Stimulated activated CD4-positive, alpha-beta T cell treated with anti-CD3 and anti-CD28 coated beads, Interleukin-2, amount 100 ng/mL, for 48 hours (primary cell): ENCODE data around the gene S100A16.
A peak's percentile ranks its signal among the peaks of the same experiment; 100 is the strongest.
"Not testable (repeated sequence)": the region's sequence is repeated elsewhere in the genome, so short reads cannot be mapped to it uniquely, and the experiment has no call there.

Source experiments
- DNase-seq, 2 donors: peaks; one replicate each; pipeline ENCODE4 v3.0.0-alpha.2; 2020

The S100A16 gene, protein sequence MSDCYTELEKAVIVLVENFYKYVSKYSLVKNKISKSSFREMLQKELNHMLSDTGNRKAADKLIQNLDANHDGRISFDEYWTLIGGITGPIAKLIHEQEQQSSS

DNA sequence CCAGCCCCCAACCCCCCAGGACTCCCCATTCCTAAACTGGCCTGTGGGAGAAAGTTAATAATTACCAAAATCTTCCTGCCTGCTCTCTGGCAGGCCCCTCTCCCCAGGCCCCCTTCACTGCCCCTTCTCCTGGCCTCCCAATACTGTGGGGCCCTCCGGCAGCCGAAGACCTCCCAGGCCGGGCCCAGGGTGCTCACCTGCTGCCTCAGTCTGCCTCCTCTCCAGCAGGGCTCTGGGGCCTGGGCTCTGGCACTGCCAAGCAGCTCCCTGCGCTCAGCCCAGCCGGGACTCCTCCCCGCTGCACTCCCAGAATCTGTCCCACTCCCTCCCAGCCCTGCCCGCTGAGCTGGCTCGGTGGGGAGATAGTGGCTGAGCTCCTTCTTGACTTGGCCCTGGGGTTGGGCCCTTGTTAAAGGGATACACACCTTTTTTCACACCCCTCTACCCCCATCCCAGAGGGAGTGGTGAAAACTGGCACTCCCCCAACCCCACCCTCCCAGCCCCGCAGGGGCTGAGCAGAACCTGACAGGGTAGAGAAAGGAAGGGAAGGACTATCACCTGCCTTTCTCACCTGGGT is at the start of gene S100A16:
Gene S100A16 (minus strand): TSS at position 383 of the 577 bp plus-strand sequence. CDS start 4,986 bp downstream, outside the sequence.
- no peak for DNase-seq

DNA sequence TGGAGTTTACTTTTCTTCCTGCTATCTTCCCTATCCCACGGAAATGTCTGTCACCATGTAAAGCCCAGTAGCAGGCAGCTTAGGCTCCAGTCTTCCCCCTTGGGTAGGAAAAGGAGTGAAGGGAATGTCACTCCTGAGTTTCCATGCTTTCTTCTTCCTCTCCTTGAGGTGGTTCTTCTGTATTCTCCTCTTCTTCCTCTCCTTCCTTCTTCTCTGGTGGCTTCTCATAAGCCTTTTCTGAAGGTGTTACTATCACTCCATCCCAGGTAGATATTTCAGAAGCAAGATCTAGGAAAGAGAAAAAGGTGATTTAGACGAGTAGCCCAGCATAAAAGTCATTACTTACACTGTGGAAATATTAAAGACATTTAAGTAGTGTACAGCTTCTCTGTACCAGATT is 49.3 kb upstream of the S100A16 start:
- no peak for DNase-seq

DNA sequence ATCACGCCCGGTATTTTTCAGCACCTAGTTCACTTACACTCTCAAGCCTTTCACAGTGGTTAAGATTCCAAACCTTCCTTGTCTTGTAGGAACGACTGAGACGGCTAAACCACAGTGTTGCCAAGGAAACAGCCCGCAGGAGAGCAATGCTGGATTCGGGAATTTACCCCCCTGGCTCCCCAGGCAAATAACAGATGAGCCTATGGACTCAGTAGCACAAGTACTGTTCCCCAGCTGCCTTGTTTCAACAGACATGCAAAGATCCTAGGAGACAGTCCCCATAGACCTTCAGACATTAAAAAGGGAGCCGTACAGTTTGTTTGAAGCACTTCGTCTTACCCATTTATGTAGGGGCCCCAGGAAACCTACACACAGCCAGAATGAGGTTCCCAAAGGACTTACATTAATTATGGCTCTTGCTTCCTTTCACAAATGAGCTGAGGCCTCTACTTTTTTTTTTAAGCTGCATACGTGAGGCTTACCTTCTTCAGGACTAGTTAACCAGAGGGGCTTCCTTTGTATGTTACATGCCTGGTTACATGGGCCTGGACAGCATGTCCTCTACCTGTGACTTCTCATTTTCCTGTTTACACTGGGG is 48.3 kb upstream of the S100A16 start:
- DNase-seq = no peak

DNA sequence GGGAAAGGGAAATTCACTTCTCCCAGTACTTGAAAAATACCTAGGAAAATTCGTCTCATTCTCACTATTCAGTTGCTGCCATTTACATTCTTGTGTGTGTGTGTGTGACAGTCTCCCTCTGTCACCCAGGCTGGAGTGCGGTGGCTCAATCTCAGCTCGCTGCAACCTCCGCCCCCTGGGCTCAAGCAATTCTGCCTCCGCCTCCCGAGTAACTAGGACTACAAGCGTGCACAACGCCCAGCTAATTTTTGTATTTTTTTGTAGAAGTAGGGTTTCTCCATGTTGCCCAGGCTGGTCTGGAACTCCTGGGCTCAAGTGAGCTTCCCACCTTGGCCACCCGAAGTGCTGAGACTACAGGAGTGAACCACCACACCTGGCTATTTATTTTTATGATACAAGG is 46.7 kb upstream of the S100A16 start:
- DNase-seq = no peak

DNA sequence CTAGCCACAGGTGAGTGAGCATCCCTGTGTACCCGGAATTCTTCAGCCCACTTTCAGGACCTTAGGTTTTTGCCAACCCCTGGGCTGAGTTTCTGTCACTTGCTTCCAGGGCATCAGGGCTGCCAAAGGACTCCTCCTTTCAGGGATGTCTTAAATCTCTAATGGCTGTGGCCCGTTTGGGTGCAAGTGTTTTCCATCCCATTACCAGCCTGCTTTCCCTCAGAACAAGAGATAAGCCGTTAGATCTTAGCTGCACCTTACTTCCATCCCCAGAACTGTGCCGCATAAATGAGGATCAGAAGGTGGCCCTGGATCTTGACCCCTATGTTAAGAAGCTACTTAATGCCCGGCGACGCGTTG is 46.2 kb upstream of the S100A16 start:
- DNase-seq = no peak

DNA sequence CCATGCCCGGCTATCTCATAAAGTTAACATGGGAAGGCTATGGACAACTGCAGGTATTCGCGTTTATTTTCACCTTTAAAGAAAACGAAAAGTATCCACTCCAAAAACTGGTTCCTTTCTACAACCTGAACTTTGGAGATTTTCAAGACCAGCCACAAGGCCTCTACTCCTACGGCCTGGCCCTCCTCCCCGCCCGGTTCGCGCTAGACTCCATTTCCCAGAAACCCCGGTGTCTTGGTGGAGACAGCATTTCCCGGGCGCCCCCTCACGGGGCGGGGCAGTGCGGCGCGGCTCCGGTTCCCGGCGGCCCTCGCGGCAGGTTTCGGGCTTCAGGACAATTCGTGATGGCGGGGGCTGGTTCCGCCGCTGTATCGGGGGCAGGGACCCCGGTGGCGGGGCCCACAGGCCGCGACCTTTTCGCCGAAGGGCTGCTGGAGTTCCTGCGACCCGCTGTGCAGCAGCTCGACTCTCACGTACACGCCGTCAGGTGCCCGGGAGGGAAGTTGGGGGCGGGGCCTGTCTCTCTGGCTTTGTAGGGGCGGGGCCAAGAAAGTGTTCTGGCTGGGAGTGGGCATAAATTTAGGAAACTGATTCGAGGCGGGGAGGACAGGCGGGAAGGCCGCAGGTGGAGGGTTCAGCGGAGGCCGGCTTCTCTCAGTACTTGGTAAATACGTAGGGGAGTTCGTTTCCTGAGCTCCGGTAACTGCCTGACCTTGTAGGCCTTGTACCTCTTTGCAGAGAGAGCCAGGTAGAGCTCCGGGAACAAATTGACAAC is 45.6 kb upstream of the S100A16 start, which contains the start of gene SNAPIN:
Gene SNAPIN (plus strand): TSS at position 304 of the 775 bp plus-strand sequence. CDS start 41 bp downstream, at position 345.
- peak; percentile 85 to 91 for DNase-seq

DNA sequence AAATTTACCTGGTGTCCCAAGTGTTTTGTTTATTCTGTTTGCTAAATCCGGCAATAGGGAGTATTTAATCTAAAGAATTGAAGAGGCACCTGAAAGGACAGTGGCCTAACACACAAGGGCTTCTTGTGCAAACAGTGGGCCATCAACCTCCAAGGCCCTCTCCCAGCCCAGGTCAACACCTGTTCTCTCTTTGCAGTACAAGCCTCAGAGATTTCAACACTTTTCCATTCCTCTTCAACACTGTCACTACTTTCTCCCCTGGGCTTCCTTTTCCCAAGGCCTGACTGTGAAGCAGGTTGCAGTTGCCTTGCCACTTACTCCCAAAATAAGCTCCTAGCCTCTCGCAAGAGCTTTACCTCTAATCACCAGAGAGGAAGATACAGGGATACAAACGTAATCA is 42.4 kb upstream of the S100A16 start:
- no peak for DNase-seq

DNA sequence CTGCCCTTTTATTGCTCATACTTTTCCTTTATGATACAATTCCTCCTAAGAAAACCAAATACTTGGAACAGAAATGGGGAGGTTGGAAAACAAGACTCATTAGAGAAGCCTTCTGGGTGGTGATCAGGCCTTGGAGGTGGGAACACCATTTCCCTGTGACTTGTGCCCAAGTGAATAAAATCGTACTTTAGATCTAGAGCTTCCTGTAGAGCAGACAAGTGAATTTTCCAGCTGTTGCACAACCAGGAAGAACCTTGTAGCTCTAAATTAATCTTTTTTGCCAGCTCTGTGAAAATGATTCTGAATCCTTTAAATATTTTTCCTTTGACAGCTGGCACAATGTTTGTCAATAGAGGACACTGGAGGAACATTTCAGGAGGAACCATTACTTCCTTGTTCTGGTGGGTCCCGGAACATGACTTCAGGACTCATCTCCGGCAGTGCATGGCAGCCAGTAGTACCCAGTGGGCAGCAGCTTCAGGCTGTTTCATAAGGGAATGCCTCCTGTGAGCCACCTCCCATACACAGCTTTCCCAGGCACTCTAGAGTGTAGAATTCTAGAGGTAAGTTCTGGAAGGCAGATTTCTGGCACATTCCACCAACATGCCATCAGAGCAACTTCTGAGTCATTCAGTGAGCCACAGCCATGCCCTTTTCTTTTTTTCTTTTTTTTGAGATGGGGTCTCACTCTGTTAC is 40.0 kb upstream of the S100A16 start:
- DNase-seq = no peak

DNA sequence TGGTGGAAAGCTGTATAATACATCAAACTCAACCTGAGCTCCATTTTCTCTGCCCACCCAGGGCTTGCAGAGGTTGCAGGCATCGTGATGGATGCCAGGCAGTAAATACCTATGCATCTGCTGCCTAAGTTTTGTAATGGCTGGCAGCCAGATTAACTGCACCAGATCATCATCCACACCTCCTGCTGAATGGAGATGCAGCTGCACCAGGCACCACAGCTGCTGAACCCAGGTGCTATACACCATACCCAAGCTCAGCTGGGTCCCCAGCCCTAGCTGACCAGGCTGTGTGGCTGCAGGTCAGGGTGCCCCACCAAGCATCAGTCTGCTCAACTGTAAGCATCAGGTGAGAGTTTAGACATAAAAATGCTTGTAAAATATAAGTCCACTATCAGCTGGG is 38.8 kb upstream of the S100A16 start:
- no peak for DNase-seq

DNA sequence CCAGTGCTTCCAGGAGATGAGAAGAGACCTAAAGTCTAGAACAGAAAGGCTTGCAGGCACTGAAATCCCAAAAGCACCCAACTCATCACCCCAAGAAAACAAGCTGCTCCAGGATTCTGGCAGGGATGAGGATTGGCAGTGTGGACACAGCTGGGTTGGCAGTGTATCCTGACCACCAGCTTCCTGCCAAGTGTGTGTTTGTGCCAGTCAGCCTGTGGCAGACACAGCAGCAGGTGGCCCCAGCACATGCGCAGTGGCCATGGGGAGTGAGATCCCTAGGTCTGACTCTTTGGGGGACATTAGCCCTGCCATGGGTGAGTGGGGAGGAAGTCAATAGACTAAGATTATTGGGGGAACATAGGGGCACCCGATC is 36.9 kb upstream of the S100A16 start:
- no peak for DNase-seq

DNA sequence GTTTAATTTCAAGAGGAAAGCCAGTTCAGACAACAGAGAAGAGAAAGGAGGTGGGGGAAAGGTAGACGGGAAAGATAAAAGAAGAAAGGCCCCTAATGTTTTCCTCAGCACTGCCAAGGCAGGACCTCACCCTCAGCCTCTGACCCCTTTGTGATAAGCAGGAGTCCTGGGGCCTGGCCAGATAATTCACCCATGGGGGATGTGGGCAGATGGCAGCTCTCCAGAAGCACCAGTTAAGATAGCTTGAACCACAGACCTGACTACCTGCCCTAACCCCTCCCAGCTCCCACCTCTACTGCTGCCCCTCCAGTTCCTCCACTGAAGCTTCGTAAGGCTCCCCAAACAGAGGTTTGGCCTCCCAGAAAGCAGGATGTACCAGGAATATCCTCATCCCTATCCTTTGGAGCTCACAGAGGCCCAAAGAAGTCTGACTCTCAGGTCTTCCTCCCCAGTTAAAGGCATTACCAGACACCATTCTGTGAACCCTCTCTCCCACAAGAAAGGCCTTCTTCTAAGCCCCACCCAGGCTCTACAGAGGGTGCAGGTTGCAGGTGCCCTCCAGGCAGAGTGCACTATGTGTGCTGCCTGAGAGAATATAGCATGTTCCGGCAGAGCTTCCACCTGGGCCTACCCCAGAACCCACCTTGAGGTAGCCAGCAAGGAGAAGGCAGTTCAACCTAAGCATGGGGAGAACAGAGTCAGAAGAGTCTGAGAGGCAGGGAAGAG is 36.4 kb upstream of the S100A16 start:
- DNase-seq = no peak

DNA sequence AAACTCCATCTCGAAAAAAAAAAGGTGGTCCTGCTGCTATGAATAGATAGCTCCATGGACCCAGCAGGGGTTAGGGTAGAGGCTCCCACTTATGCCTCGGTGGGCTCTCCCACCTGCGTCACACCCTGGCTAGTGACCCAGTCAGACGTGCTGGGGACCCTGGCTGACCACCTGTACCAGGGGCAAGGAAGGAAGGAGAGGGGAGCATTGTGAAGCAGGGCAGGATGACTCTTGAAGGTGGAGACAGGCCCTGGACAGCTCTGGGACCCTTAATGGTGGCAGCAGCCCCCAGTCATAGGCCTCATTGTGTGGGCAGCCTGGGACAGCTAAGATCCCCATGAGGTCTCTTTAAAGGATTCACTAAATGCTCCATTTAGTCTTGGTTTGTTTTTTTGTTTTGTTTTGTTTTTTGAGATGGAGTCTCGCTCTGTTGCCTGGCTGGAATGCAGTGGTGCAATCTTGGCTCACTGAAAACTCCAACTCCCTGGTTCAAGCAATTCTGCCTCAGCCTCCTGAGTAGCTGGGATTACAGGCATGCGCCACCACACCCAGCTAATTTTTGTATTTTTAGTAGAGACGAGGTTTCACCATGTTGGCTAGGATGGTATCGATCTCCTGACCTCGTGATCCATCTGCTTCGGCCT is 35.2 kb upstream of the S100A16 start:
- DNase-seq = no peak

DNA sequence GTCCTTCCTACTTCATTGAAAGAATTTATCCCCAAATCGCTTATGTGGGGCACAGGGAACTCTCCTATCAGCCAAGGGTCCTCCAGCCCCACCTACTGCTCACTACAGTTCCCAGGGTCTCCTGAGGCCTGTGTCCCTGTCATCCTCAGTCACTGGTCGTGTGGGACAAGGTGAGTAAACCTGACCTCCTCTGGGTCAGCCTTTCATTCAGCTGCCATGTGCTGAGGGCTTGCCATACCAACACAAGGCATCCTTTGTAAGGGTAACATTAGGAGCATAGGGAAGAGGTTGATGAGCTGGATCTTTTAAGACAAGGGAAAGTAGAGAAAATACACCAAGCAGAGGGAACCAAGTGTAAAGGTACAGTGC is 34.4 kb upstream of the S100A16 start:
- no peak for DNase-seq

DNA sequence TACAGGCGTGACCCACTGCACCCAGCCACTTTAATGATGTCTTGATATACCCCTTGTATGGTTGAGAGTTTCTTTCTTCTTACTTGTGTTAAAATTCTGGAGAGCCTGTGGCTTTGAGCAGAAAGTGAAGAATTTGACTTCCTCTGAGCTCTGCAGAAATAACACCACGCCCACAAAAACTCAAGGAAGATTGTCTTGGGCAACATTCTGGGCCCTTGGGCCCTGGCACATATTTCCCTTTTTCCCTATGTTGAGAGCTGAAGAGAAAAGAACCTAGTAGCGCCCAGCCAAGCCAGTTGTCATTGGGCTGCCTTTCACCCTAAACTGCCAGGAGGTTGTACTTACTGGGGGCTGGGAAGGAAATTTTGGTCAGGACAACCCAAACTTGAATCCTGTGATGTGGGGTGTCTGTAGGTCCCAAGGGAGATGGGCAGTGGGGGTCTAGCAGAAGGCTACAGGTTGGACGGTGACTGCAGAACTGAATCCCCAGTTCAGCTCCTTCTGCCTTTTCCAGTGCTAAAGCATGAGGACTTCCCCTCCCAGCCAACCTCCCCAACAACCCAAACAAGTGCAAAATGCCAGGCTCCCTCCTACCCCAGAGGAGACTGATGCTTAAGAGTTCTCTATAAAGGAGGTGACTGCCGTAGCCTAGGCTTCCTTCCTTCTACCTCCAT is 33.9 kb upstream of the S100A16 start:
- DNase-seq = no peak

DNA sequence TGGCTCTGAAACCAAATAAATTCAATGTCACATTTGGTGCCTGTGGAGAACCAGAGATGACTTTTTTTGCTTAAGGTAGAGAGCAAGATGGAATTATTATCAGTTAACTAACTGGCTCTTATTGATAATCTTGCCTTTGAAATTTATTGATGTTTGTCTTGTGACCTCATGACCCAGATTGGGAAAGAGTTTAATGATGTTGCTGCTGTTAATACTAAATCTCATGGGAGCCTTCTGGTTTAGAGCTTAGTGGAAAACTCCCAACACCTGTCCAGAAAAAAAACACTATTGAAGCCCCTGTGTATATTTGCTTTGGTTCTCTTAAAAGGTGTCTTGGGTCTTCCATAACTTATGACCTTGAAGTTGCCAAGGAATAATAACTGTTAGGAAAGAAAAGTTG is 30.9 kb upstream of the S100A16 start:
- no peak for DNase-seq

DNA sequence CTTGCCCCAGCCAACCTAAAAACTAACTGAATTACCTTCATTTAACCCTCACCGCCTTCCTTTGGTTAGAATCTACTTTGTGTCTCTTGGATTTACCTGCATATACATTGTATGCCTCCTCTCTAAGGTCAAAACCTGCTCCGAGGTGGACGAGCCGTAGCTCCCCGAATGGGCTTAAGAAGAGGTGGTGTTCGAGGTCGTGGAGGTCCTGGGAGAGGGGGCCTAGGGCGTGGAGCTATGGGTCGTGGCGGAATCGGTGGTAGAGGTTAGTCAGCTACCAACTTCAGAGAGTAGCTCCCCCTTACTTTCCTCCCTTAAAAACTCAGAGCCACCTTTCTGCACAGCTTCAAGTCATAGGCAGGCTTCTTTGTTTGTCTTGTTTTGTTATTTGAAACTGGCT is 30.2 kb upstream of the S100A16 start:
- DNase-seq = no peak

DNA sequence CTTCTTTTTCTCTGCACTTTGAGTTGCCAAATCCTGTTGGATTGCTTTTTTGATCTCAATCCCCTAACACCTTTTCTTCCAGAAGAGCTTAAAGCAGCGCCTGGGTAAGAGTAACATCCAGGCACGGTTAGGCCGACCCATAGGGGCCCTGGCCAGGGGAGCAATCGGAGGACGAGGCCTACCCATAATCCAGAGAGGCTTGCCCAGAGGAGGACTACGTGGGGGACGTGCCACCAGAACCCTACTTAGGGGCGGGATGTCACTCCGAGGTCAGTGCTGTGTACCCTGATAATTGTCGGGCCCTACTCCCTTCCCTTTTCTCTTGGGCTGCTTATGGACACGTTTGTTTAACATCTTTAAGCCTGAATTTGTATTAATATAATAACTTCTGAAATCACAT is 29.2 kb upstream of the S100A16 start:
- no peak for DNase-seq

DNA sequence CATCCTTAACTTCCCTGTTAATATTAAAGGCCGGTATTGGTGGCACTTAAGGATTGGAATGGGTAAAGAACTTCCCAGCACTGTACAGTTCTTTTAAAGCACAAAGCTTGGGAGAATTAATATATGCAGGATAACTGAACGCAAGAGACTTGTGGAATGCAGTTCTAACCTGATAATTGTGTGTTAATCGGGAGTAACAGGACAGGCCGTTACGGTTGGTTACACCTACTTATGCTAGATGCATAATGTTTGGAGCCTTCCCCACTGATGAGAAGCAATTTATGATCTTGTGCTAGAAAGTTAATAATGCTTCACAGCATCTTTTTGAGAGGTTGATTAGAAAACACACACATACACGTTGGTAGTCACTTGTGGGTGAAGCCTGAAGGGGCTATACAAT is 27.9 kb upstream of the S100A16 start:
- no peak for DNase-seq

DNA sequence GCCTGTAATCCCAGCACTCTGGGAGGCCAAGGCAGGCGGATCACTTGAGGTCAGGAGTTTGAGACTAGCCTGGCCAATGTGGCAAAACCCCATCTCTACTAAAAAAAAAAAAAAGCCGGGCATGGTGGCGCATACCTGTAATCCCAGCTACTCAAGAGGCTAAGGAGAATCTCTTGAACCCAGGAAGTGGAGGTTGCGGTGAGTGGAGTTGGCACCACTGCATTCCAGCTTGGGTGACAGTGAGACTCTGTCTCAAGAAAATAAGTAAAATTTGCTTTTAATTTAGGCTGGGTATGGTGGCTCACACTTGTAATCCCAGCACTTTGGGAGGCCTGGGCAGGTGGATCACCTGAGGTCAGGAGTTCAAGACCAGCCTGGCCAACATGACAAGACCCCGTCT is 27.3 kb upstream of the S100A16 start:
- DNase-seq = not testable (repeated sequence)

DNA sequence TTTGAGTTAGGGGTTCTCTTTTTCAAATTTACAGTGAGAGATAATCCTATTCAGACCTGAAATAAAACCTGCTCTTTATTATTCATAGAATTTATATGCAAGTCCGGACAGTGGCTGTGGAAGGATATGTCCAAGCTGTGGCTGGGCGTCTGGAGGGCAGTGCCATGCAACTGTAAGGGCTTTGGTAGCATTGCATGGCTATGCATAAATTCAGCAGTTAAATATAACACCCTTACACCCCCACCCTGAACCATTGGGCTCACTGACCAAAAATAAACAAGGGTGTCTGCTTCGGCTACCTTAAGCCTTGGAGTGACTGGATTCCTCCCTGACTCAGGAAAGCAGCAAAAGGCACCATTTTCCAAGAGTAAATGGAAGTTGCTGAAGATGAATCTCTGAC is 26.3 kb upstream of the S100A16 start:
- DNase-seq = no peak

DNA sequence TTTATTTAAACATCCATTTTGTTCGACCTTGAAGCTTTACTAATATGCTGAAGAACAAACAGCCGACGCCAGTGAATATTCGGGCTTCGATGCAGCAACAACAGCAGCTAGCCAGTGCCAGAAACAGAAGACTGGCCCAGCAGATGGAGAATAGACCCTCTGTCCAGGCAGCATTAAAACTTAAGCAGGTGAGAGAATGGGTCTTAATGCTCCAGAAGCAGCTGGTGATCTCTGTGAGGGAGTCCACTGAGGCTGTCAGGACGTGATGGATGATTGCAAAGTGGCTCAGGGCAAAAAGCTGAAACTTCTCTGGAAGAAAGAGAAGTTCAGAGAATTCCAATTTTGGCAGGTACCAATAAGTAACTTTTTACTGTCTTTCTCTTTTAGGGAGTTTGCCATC is 25.3 kb upstream of the S100A16 start:
- DNase-seq = no peak

DNA sequence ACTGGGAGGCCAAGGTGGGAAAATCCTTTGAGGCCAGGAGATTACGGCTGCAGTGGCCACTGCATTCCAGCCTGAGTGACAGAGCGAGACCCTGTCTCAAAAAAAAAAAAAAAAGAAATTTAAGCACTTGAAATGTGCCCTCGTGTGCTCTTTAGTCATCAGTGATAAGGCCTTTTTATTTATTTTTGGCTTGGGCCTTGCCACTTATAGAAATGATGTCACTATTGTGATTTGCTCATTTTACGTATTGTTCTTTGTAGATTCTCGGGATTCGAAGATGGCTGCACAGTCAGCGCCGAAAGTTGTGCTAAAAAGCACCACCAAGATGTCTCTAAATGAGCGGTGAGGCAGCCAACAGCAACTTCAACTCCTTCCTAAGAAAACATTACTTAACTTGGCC is 23.4 kb upstream of the S100A16 start:
- no peak for DNase-seq
